Colon (tissue), 2 donors: ENCODE results near the gene RNF144B.
"Not testable (repeated sequence)": the region's sequence is repeated elsewhere in the genome, so short reads cannot be mapped to it uniquely, and the experiment has no call there.

Source experiments
- FAIRE-seq: peaks from 2 replicates; lab custom pipeline; 2012; peaks lifted over from hg19 to GRCh38; lab: Jason Lieb, UNC
- donor health status: control.
- donor health status: control.

RNF144B gene

DNA sequence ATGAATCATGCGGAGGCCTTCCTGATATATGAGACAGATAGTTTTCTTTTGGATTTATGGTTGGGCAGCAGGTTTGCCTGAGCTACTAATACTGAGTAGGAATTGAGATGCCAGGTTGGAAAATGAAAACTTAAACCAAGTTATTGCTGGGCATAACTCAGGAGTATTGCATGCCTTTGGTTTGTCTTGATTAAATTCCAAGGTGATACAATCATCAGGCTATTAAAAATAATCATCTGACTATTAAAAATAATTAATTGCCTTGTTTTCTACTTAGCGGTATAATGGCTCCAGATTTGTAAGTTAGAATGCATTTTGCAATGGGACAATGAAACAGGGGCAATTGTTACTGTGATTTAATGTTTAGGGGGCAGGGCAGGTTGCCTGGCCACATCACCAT is 15.5 kb upstream of the RNF144B start:
- no peak for FAIRE-seq

DNA sequence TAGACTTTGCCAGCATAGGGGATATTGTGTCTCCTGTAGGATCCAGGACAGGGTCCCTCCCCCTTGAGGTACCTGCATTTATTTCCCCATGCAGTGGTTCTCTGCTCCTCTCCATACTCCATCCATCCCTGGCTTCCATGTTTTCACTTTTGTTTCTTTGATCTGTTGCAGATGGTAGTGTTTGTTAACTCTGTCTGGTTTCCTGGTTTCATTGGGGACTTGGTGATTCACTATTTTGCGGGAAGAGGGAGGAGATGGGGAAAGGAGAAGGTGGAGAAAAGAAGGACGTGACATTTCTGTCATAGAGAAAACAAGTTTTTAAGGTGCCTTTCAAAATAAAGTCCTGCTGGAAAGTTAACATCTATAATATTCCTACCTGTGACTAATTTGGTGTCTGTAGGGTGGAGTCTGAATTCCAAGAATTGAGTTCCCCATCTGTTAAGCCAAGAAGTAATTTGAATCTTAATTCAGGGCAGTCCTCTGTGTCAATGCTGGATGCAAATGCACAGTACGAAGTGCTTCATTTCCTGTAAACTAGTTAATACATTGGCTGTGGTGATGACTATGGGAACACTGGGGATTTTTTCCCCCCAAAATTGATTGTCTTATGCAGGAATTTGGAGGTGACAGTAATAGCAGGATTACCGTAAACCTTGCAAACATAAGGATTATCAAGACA is 6.9 kb upstream of the RNF144B start:
- no peak for FAIRE-seq

DNA sequence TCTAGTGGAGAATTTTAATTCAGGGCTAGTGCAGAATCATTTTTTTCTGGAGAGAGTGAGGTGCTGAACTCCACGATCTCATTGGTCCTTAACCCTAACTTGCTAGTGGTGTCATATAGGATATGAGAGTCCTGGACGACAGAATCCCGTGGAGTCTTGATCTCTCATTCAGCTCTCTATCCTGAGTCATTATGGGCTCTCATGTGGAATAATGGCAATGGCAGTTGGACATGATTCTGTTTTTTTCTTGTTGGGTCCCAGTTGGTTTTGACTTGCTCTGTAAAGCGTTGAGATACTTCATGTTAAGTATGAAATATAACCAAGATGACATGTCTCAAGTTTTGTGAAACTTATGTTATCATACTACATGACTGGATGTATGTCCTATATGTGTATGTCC is 6.3 kb upstream of the RNF144B start:
- no peak for FAIRE-seq

DNA sequence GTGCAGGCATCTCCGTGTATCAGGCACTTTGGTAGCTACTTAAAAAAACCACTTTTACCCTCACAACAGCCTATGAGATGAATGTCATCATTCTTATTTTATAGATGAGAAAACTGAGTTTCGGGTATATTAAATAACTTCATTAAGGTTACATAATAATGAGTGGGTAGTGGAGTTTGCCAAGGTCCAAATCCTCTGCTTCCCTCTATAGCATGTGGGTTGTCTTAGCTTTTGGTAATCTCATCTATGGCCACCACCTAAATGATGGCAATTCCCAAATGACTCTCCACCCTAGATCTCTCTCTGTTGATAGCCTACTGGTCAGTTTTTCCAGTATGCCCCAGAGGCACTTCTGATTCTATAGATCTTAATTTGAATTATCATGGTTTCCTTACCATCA is 3.7 kb upstream of the RNF144B start:
- no peak for FAIRE-seq

DNA sequence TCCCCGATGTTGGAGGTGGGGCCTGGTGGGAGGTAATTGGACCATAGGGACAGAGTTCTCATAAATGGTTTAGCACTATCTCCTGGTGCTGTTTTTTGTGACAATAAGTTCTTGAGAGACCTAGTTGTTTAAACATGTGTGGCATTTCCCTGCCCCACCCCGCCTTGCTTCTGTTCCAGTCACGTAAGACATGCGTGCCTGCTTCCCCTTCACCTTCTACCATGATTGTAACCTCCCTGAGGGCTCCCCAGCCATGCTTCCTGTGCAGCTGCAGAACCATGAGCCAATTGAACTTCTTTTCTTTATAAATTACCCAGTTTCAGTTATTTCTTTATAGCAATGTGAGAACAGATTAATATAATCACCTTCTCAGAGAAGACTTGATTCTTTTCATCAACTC is 2.5 kb upstream of the RNF144B start:
- no peak for FAIRE-seq

DNA sequence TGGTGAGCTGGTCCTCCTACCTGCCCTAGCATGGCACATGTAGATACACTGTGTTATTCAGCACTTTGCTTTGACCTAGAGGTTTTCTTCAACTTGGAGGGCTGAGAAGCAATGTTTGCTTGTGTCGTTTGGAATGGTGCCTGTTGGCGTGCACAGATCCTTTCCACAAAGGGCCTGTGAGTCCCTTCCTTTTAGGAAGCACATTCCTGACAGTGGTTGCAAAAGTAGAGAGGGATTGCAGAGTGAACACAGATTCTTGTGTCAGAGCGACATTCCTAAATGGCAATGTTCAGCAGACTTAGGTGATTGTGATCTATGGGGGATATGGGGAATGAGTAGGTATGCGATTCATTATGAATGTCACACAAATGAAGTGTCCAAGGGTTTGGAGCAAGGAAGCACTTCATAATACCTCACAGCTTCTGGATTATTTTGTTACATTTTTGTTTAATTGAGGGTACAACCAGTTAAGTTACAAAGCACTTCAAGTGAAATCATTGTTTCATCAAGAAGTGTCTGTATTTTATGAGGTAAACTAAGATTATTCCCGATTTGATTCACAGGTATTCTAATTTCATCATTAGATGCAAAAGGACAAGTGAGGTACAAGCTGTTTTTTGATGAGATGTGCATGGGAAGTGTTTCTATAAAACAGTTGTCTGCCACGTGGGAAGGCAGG is 713 bp upstream of the RNF144B start:
- no peak for FAIRE-seq

DNA sequence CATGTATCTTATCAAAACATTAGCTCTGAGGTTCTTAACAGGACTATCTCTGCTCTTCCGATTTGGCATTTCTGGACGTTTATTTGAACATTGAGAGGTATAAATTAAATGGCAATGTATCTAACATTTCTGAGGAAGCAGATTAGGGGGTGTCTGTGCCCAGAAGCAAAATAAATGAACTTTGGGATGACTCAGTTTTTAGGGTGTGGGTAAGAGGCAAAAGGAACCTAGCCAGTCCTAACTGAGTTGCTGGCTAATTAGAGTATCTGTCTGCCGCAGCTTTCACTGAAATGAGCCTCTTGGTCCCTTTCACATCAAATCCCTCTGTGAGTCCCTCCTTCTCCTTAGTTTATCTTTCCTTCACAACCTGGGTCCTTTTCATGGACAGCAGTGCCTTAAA is 1.1 kb downstream of the RNF144B start:
- FAIRE-seq = no peak

DNA sequence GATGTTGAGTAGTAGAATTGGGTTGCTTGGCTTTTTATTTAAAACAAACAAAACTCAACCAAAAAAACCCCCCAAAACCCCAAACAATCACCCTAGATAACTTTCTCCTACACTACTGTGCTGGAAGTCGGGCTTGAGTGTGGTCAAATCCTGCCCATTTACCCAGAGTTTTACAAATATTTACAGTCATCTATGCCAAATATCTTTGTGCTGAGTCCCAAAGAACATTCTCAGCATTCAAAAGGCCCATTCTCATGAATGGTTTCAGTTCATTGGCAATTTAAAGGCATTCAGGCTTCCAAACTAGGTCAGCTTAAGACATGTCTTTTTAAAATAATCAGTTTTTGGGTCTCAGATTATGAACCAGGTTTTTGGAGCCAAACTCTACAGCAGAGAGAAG is 1.8 kb downstream of the RNF144B start:
- FAIRE-seq = no peak

DNA sequence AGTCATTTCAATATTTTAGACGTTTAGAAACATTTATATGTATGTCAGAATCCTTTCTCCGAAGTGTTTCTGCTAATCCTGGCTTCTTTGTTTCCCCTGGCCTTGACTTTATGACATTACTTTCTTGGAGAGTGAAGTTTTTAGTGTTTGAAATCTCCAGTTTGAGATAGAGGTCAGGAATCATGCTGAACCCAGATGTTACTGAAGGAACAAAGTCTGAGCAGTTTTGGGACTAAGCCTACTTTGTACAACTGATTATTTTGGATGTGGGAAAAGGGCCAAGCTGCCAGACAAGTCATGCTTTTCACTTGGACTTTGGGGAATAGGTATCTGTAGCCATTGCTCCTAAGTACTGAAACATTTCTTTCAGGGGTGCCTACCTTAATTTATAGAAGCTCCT is 2.3 kb downstream of the RNF144B start:
- FAIRE-seq = no peak

DNA sequence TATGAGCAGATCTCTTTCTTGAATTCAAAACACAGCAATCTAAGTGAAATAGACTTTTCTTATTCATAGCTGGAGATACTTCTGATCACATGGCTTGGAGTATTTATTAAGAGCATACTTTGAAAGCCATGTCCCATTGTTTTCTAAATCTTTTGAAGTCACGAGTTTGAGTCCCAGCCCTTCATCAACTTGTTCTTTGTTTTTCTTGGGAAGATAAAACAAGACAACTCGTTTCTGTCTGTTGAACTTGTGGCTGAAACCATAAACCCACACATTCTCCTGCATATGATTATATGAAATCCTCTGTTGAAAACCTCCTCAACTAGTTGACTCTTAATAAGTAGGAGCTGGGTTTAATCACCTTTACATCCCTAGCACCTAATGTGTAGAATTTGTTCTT is 3.3 kb downstream of the RNF144B start:
- FAIRE-seq = no peak

DNA sequence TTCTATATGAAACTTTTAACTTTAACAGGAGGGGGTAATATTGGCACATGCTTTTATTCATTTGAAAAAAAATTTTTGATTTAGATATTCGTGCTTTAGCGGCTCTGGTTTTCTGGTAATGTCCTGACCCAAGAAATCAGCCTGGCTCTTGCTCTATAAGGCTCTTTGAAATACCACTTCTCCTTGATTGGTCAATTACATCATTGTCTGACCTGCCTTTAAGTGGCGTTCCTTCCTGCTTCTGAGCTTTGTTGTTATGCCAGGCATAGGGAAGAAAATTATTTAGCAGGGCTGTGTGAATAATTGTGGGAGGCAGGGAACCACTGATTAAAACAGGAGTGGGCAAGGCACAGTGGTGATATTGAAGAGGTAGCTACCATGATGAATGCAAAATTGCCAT is 3.9 kb downstream of the RNF144B start:
- FAIRE-seq = no peak

DNA sequence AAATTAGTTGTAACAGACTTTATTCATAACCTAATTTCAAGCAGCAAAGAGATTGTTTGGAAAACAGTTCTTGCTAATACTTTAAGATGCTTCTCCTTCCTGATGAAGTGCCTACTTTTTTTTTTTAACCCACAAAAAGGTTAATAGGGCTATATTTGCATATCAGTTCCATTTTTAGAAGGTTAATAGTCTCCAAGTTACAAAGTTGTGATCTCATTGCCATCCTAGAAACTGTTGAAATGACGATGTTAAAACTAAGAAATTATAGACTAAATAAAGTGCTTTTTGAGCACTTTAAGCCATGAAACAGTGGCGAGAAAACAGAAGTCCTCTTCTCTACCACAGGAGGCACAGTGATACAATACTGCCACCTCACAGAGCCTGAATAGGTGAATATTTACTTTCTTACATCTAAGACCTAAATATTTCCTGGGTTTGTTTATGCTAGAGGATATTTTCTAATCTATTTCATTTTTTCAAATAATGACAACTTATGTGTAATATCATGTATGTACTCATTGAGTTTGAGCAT is 5.3 kb downstream of the RNF144B start:
- no peak for FAIRE-seq

DNA sequence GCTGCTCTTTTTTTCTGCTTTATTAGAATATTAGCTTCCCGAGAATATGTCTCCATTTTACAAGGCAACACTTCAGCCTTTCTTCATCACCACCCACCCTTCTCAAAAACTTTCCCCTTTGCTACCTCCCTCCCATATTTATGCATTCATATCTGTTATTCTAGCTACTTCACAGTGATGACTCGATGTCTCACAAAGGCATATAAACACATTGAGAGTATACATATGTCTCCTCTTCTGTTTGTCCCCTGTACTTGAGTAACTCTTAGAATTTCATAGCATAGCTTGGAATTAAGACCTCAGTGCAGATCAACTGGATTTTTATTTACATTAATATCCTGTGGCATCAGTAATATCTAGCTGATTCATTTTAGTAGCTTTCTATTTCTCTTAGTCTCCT is 6.5 kb downstream of the RNF144B start:
- FAIRE-seq = no peak

DNA sequence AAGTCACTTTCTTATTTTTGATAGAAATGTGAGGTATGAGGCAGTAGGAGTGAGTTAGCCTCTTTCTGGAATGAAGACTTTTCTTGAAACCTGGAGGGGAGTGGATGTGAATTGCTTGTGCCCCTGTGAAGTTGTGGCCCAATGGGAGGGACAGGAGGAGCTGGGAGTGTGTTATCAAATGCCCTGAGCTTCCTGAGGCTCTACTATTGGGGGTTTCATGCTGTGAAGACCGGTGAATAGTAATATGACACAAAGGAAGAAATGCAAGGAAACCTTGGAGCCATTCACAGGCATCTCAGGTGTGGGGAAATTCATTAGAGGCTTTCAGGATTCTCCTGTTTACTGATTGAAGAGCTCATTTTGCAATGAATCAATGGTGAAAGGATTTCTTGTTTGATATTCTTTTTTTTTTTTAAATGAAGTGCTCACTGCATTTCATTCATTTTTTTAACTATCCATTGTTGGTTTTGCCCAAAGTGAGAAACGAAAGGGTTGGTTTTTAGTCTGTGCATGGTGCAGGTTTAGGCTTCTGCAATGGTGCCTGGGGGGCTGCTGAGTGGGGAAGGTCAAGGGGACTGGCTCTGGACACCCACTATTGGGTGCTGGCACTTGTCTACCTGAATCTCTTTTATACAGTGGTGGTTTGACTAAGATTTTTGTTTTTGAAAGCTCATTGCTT is 8.2 kb downstream of the RNF144B start:
- no peak for FAIRE-seq

DNA sequence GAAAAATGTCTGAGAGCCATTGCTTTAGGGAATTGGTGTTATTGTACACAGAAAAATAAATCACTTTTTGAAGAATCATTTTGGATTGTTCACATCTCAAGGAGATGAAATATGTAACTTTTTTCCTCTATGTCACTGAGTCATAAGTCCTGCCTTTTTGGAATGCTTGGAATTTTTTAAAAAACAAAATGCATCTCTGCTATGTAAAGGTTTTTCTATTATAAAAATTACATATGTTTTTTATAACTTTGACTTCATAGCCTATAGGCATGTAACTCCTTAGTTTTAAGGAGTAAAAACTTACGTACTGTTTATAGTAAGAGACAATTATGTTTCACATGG is 8.7 kb downstream of the RNF144B start:
- no peak for FAIRE-seq

DNA sequence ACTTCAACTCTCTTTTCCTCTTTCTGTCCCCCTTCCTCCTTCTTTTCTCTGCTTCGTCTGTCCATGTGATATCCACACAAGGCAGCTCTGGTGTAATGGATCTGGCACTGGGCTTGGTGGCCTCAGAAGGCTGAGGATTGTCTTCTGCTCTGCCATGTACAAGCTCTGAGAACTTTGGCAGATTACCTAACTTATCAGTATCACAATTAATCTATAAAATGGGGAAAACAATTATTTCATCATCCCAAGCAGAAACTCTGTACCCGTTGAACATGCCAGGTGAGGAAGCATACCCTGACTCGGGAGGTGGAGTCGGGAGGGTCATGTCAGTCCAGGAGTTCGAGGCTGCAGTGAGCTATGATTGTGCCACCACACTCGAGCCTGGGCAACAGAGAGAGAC is 10.6 kb downstream of the RNF144B start:
- FAIRE-seq = no peak

DNA sequence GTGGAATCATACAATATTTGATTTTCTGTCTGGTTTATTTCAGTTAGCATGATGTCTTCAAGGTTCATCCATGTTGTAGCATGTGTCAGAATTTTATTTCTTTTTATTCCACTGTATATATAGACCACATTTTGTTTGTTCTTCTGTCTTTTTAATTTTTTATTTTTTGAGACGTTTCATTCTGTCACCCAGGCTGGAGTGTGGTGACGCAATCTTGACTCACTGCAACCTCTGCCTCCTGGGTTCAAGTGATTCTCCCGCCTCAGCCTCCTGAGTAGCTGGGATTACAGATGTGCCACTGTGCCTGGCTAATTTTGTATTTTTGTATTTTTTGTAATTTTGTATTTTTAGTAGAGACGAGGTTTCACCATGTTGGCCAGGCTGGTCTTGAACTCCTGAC is 11.1 kb downstream of the RNF144B start:
- not testable (repeated sequence) for FAIRE-seq

DNA sequence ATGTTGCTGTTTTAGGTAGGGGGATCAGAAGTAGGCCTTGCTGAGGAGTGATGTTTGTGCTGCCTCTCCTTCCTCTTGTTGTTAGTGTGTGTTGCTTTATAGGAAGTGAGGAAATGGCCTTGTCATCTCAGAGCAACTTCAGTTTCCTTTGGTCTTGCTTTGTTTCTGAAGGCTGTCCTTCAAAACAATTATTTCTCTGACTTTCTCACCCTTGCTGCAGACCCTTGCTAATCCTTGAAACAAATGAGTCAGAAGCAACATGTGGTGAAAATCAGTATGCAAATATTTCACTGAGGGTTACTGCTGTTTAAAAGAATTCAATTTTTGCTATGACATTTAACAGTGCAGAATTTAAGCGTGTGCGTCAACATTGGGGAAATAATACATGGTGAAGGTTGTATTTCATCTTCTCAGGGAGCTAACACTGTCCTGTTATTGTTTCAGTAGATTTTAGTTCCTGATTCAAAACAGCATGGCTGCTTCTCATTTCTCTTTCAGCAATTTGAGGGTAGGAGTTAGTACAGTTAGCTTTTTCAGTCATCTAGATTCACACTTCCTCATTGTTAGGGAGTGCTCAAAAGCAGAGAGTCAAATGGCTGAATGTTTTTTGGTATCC is 13.8 kb downstream of the RNF144B start:
- FAIRE-seq = no peak

DNA sequence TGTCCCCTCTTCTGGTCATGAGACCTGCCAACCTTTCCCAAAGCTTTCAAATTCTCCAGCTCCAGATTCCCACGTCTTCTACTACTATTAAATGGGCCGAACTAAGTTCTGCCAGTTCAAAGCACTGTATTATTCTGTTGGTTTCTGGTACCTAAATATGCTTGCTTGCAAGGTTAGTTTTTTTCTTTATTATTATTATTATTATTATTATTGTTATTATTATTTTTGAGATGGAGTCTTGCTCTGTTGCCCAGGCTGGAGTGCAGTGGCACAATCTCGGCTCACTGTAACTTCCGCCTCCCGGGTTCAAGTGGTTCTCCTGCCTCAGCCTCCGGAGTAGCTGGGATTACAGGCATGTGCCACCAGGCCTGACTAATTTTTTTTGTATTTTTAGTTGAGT is 17.8 kb downstream of the RNF144B start:
- FAIRE-seq = not testable (repeated sequence)

DNA sequence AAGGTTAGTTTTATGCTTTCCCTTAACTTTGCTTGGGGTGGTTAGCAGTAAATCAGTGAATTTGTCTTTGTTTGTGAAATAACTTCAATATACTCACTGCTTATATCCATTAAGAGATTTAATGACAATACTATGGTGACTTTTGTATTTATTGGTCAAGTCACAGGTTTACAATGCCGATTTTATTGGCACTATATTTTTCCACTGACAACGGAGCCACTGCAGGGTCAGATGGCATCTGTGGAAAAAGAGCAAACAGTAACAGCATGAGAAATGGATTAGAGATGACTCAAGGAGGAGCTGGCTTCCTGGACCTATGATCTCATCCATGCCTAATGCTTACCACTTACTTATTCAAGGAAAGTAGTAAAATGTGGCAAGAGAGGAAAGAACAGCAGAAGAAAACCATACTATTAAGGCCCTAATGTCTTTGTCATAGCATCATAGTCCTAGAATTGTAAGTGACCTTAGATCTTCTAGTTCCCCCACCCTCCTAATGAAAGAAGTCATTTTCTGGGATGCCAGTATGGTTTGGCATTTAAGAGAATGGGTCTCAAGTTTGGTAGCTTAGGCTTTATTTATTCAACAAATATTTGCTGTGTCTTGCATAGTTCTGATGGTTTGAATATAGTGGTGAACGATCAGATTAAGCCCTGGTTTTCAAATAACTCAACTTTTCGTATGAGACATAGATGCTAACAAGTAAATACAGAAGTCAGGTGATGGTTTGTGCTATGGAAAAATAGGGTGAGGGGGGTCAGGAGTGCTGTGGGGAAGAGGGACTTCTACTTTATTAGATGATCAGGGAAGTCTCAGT is 18.5 kb downstream of the RNF144B start:
- no peak for FAIRE-seq

DNA sequence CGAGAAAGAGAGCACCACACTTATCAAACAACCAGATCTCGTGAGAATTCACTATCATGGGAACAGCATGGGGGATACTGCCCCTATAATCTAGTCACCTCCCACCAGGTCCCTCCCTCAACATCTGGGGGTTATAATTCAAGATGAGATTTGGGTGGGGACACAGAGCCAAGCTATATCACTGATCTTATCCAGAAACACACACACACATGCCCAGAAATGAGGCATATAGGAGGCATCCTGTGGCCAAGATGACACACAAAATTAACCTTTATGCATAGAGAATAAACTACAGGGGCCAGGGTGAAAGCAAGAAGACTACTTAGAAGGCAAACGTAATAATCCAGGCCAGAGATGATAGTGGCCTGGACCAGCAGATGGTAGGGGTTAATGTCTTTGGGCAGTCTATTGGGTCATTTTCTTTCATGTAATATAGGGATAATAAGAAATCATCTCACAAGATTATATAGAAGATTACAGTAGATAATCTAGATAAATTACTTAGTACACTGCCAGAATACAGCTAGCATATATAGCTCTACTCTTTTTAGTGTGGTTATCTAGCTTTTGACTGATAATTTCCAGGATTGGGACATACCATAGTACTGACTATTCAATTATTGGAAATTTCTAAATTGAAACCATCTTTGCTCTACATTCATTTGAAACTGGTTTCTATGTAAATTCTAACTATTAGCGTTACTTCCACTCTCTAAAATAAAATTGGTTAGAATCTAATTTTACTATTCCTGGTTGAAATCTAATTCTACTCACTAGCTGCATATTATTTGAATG is 20.0 kb downstream of the RNF144B start:
- no peak for FAIRE-seq
